Transverse colon (tissue), 4 donors: ENCODE data around the gene AHSP.

Experiments used
- CTCF ChIP-seq, 5 experiments: fragments of 200-600 bp in 3 of 5; fragments of 450-650 bp in 2 of 5; sonication (generic) in 3 of 5; IDR thresholded peaks; 1 replicate in 2 of 5; 2 replicates in 3 of 5; pipeline ENCODE4 v1.5.1; 2016 to 2017; ENCODE audit warnings: antibody characterized with exemption in 5 of 5, inconsistent platforms in 3 of 5, mild to moderate bottlenecking in 2 of 5, moderate library complexity in 1 of 5
- EP300 ChIP-seq: sonication (generic); formaldehyde crosslinking; IDR thresholded peaks from one replicate; pipeline ENCODE4 v1.6.1; 2017; ENCODE audit warnings: antibody characterized with exemption, low read depth
- POLR2A ChIP-seq: fragments of 450-650 bp; IDR thresholded peaks from one replicate; pipeline ENCODE4 v1.6.1; 2016; ENCODE audit warnings: antibody characterized with exemption, mild to moderate bottlenecking, moderate library complexity
- POLR2AphosphoS5 ChIP-seq, 3 donors: sonication (generic); formaldehyde crosslinking; IDR thresholded peaks; one replicate each; pipeline ENCODE4 v1.6.1; 2016; ENCODE audit warnings: antibody characterized with exemption in 3 of 3

GRCh38 chr16:31529937-31530312 is 2.2 kb downstream of the AHSP start:
- TF ChIP-seq CTCF (IDR thresholded peaks at IDR 0.05) = no peak
- TF ChIP-seq EP300 = no peak
- TF ChIP-seq POLR2A = no peak
- no peak for TF ChIP-seq POLR2AphosphoS5 (IDR thresholded peaks at IDR 0.05)
